HG02571 (cell line): ENCODE results near the gene UMAD1.
"Not testable (repeated sequence)": the region's sequence is repeated elsewhere in the genome, so short reads cannot be mapped to it uniquely, and the experiment has no call there.

Experiments
- ATAC-seq: cut with Tn5 transposase; IDR thresholded peaks from one replicate; pipeline ENCODE4 v1.9.1; 2021; ENCODE audit warnings: mild to moderate bottlenecking, moderate library complexity; ENCODE audit not compliant: unreplicated experiment

The UMAD1 gene

DNA sequence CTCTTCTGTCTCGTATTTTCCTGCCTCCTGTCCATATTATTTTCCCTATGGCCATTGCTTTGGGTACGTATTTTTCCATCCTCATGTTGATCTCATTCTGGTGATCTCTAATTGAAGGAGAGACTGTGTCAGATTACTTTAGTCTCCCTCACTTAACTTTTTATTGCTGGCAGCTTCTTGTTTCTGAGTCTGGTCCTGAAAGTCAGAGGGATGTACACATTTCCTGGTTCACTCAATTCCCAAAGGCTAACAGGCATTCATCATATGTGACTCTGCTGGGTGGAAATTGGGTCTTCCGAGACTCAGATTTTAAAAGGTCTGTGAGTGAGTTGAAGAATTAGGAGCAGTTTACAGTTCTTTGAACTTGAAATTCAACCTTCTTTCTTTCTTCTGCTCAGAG is 10.9 kb downstream of the UMAD1 start:
- no peak for ATAC-seq

GRCh38 chr7:7652798-7653540 is 12.4 kb downstream of the UMAD1 start:
- no peak for ATAC-seq

- no peak for ATAC-seq
These were observed 13.1 kb downstream of the UMAD1 start for GRCh38 chr7:7653593-7654187.

GRCh38 chr7:7654964-7655715 is 14.6 kb downstream of the UMAD1 start:
- ATAC-seq, result no peak

DNA sequence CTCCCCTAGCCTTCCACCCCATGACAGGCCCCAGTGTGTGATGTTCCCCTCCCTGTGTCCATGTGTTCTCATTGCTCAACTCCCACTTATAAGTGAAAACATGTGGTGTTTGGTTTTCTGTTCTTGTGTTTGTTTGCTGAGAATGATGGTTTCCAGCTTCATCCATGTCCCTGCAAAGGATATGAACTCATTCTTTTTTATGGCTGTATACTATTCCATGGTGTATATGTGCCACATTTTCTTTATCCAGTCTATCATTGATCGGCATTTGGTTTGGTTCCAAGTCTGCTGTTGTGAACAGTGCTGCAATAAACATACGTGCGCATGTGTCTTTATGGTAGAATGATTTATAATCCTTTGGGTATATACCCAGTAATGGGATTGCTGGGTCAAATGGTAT is 15.9 kb downstream of the UMAD1 start:
- not testable (repeated sequence) for ATAC-seq

- ATAC-seq, result no peak
These were observed 22.0 kb downstream of the UMAD1 start for GRCh38 chr7:7662527-7662926.

- no peak for ATAC-seq
These were observed 23.7 kb downstream of the UMAD1 start for GRCh38 chr7:7664291-7664690.

GRCh38 chr7:7665031-7665430 is 24.5 kb downstream of the UMAD1 start:
- ATAC-seq, result no peak

DNA sequence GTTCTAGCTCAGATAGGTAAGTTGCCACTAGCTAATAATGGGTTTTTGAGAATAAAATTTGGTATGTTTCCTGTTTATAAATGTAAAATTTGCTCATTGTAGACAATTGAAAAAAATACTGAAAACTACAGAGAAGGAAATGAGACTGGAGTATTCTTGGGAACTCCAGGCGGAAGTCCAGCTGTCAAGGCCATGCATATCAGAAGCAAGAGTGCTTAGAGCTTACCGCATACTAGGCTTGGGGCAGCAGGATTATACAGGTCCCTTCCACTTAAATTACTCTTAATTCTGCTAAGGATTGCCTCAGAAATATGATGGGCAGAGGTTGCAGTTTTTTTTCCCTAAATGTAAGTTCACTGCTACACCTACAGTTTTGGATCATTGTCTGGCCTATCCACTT is 26.6 kb downstream of the UMAD1 start:
- no peak for ATAC-seq

DNA sequence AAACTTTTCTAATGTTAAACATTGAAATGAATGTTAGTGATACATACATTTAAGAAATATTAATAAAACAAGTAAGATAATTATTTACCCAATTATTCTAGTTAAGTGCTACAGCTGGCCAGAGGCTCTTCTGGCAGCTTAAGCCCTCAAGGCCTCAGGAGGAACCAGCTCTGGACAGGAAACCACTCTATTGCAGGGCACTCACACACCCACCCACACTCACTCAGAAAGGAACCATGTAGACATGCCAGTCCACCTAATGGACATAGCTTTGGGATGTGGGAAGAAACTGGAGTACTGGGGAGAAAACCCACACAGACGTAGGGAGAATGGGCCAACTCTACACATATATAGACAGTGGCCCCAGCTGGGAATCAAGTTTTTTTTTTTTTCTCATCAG is 28.2 kb downstream of the UMAD1 start:
- no peak for ATAC-seq

DNA sequence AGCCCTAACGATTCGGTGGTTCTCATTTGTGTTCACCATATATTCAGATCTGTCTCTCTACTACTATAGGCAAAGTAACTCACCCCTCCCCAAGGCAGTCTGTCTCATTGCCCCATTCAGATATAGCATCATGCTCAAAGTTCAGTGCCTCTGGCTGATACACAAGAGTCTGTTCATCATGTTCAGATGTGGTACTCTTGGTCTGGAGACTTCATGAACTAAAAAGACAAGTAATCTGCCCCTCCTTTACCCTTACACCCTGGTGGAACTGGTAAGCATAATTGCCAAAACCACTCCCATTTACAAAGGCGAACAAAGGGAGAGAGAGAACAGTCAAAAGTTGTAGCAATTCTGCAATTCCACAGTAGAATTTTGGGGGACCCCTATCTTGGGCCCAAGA is 29.9 kb downstream of the UMAD1 start:
- ATAC-seq, result no peak

GRCh38 chr7:7671361-7671760 is 30.8 kb downstream of the UMAD1 start:
- no peak for ATAC-seq

DNA sequence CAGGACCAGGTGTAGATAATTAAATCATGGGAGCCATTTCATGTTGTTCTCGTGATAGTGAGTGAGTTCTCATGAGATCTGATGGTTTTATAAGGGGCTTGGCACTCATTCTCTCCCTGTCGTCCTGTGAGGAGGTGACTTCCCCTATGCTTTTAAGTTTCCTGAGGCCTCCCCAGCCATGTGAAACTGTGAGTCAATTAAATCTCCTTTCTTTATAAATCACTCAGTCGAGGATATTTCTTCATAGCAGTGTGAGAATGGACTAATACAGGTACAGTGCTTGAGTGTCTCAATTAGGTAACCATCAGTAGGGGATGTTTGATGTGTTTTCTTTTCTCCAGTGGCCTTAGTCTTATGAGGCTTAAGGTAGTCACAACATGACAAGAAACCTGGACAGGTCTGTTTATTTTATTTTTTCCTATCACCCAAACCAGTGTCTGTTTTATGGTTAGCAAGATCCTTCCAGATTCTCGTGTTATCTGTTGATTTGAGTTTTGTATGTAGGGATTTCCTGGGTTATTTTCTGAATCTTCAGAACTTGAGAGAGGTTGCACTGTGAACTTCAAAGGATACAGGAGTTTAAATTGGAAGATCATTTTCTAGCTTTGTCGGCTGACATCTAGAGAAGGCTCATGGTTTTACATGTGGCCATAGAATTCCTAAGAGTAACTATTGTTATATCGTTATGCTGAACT is 32.1 kb downstream of the UMAD1 start:
- no peak for ATAC-seq

GRCh38 chr7:7673240-7673550 is 32.6 kb downstream of the UMAD1 start:
- no peak for ATAC-seq

GRCh38 chr7:7675686-7676085 is 35.1 kb downstream of the UMAD1 start:
- ATAC-seq, result no peak

DNA sequence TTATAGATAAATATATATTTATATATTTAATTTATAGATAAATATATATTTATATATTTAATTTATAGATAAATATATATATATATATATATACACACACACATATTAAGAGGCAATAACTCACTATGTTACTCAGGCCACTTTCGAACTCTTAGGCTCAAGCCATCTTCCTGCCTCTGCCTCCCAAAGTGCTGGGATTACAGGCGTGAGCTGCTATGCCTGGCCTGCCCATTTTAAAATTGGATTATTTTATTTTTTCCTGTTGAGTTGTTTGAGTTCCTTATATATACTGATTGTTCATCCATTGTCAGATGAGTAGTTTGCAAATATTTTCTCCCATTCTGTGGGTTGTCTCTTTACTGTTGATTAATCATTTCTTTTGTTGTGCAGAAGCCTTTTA is 39.1 kb downstream of the UMAD1 start:
- not testable (repeated sequence) for ATAC-seq

DNA sequence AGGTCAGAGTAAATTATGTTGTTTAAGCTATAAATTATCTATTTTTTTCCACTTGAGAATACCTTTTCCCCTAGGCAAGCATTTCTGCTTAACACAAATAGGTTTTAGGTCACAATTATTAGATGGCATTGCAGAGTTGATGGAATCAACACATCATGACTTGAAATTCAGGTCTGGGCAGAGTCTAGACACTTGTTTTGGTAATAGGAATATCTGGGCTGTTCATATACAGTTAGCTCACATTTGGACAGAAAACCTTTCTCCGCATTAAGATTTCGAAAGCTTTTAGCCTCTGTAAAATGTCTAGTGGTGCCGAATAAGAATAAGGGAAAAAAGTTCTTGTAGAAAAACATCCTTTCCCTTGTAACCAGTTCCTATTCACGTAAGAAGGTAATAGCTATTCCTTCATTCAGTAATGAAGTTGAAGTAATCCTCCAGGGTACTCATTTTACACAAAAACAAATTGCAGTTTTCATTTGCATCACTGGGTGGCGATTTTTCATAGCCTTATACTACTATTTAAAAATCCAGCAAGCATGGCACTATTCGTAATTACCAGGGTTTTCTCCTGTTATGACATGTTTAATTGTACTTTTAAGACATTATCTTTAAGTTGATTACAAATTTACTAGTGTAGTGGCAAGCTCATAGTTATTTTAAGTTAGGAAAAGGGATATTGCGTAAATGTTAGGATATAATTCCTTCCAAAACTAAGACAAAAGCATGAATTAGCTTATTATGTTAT is 40.8 kb downstream of the UMAD1 start:
- peak; percentile 59 for ATAC-seq

DNA sequence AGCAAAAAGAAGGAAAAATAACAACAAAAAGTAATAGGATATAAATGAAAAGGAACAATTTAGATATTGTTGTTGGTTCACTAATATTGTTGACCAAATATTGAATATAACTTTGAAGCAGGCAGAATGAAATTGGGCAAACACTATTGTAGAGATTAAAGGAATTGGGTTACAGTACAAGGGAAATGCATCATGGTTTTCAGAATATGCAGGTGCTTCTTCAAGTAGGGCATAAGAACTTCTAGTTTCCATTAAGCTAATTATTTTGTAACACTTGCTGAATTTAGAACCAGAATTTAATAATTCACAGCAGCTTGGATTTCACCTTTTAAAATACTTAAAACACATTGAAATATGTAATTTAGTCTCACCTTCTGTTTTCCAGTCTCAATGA is 41.4 kb downstream of the UMAD1 start:
- ATAC-seq, result no peak

GRCh38 chr7:7682861-7683260 is 42.3 kb downstream of the UMAD1 start:
- no peak for ATAC-seq

- no peak for ATAC-seq
These were observed 46.4 kb downstream of the UMAD1 start for GRCh38 chr7:7686811-7687508.
